GM23338 (cell line): ENCODE data around the gene C16orf90. TPM values are rescaled to one million over a fixed set of nuclear protein-coding genes. Genes with fewer than 3 reads are reported as not detected.
A peak's percentile ranks its signal among the peaks of the same experiment; 100 is the strongest.

Experiments
- ATAC-seq: fragments of 200-7000 bp; cut with Tn5 transposase; 3 replicates; pipeline ENCODE4 v1.9.1; 2020
- DNase-seq: peaks from one replicate; pipeline ENCODE4 v3.0.0-alpha.2; 2015; ENCODE audit warnings: low spot score
- H2AFZ ChIP-seq: fragments of 200-600 bp; sonication (generic); 2 replicates; pipeline ENCODE4 v1.8.0; 2016; ENCODE audit warnings: antibody characterized with exemption, mild to moderate bottlenecking, moderate library complexity
- H3F3A ChIP-seq: fragments of 200-600 bp; sonication (generic); replicated peaks from 2 replicates; pipeline ENCODE4 v1.8.0; 2017; ENCODE audit warnings: antibody characterized with exemption, mixed run types, low read depth
- H3K27ac ChIP-seq: fragments of 200-600 bp; sonication (generic); 2 replicates; pipeline ENCODE4 v1.6.1; 2016; ENCODE audit warnings: low read depth
- H3K27me3 ChIP-seq: fragments of 200-600 bp; sonication (generic); 2 replicates; pipeline ENCODE4 v1.8.0; 2016; ENCODE audit warnings: mild to moderate bottlenecking, mixed run types, moderate library complexity; ENCODE audit not compliant: insufficient read depth
- H3K36me3 ChIP-seq: fragments of 200-600 bp; sonication (generic); 2 replicates; pipeline ENCODE4 v1.8.0; 2016; ENCODE audit warnings: mild to moderate bottlenecking; ENCODE audit not compliant: insufficient read depth
- H3K4me1 ChIP-seq: fragments of 200-600 bp; sonication (generic); 2 replicates; pipeline ENCODE4 v1.8.0; 2016; ENCODE audit warnings: mild to moderate bottlenecking, moderate library complexity; ENCODE audit not compliant: insufficient read depth
- H3K4me2 ChIP-seq: fragments of 200-600 bp; sonication (generic); 2 replicates; pipeline ENCODE4 v1.7.1; 2017; ENCODE audit warnings: mixed run types
- H3K4me3 ChIP-seq: fragments of 200-600 bp; sonication (generic); 2 replicates; pipeline ENCODE4 v1.6.1; 2016; ENCODE audit warnings: mixed run types
- H3K79me2 ChIP-seq: fragments of 200-600 bp; sonication (generic); replicated peaks from 2 replicates; pipeline ENCODE4 v1.8.0; 2017; ENCODE audit warnings: mild to moderate bottlenecking; ENCODE audit not compliant: insufficient read depth
- H3K9me2 ChIP-seq: fragments of 200-600 bp; sonication (generic); 2 replicates; pipeline ENCODE4 v1.8.0; 2017; ENCODE audit not compliant: insufficient read depth
- H4K20me1 ChIP-seq: fragments of 200-600 bp; sonication (generic); replicated peaks from 2 replicates; pipeline ENCODE4 v1.8.0; 2017; ENCODE audit warnings: mild to moderate bottlenecking; ENCODE audit not compliant: insufficient read depth
- H3K27ac Mint-ChIP-seq: 2 replicates; pipeline ENCODE4 v1.8.0; 2020; ENCODE audit warnings: inconsistent platforms, mild to moderate bottlenecking, moderate library complexity, mixed read lengths
- H3K27me3 Mint-ChIP-seq: 3 replicates; pipeline ENCODE4 v1.8.0; 2022; ENCODE audit warnings: low read depth, mild to moderate bottlenecking, moderate library complexity, mixed read lengths, inconsistent platforms; ENCODE audit not compliant: insufficient read depth, poor library complexity
- H3K36me3 Mint-ChIP-seq: 3 replicates; pipeline ENCODE4 v1.8.0; 2021; ENCODE audit warnings: low read depth, mild to moderate bottlenecking, inconsistent platforms, moderate library complexity, mixed read lengths
- H3K4me1 Mint-ChIP-seq: 3 replicates; pipeline ENCODE4 v1.8.0; 2020; ENCODE audit warnings: mild to moderate bottlenecking, inconsistent platforms, mixed read lengths
- H3K4me3 Mint-ChIP-seq: 3 replicates; pipeline ENCODE4 v1.8.0; 2021; ENCODE audit warnings: moderate library complexity, mild to moderate bottlenecking, inconsistent platforms, mixed read lengths
- H3K9me3 Mint-ChIP-seq: 3 replicates; pipeline ENCODE4 v1.8.0; 2020; ENCODE audit warnings: moderate library complexity, mild to moderate bottlenecking, inconsistent platforms, mixed read lengths
- CREB1 ChIP-seq: fragments of 250-450 bp; sonication (Bioruptor Pico); IDR thresholded peaks from 2 replicates; pipeline ENCODE4 v1.5.0; 2020; ENCODE audit warnings: low read depth, mild to moderate bottlenecking, moderate library complexity
- EZH2 ChIP-seq: fragments of 200-600 bp; sonication (generic); IDR thresholded peaks from one replicate; pipeline ENCODE4 v1.8.0; 2017; ENCODE audit warnings: antibody characterized with exemption, mild to moderate bottlenecking, low read depth; ENCODE audit not compliant: unreplicated experiment
- EZH2phosphoT487 ChIP-seq: fragments of 200-600 bp; sonication (generic); IDR thresholded peaks from one replicate; pipeline ENCODE4 v1.8.1; 2018; ENCODE audit warnings: antibody characterized with exemption; ENCODE audit not compliant: unreplicated experiment
- JUNB ChIP-seq: IDR thresholded peaks from one replicate; pipeline ENCODE4 v1.6.1; 2016; ENCODE audit warnings: antibody characterized with exemption; ENCODE audit not compliant: unreplicated experiment
- NANOG ChIP-seq: IDR thresholded peaks from 2 replicates; pipeline ENCODE4 v1.6.1; 2016; ENCODE audit warnings: antibody characterized with exemption, borderline replicate concordance
- POLR2AphosphoS5 ChIP-seq: IDR thresholded peaks from 2 replicates; pipeline ENCODE4 v1.6.1; 2016; ENCODE audit warnings: antibody characterized with exemption, low read depth
- STAT1 ChIP-seq: IDR thresholded peaks from one replicate; pipeline ENCODE4 v1.6.1; 2016; ENCODE audit warnings: antibody characterized with exemption; ENCODE audit not compliant: unreplicated experiment
- ZNF114 ChIP-seq: fragments of 250-450 bp; sonication (Bioruptor Pico); IDR thresholded peaks from 2 replicates; pipeline ENCODE4 v1.5.0; 2020; ENCODE audit warnings: mild to moderate bottlenecking, moderate library complexity
- ZNF331 ChIP-seq: fragments of 250-450 bp; sonication (Bioruptor Pico); IDR thresholded peaks from 2 replicates; pipeline ENCODE4 v1.5.0; 2020; ENCODE audit warnings: low read depth, mild to moderate bottlenecking, moderate library complexity
- polyA plus RNA-seq: library from polyadenylated mRNA; unstranded; fragments of >200 nt; fragmentation: Nextera tagmentation; extraction: Ambion mirVana; gene quantifications from 2 replicates; pipeline ENCODE4 v1.2.1, GENCODE V29; 2016
- total RNA-seq: library from RNA; depleted of rRNA; stranded (reverse); fragments of >200 nt; shearing (Covaris generic); gene quantifications from 2 replicates; pipeline ENCODE4 v1.2.3, GENCODE V29; 2014
- TF ChIP-seq, protein P1 (sequence below): IDR thresholded peaks from 2 replicates; pipeline ENCODE4 v1.6.1; 2016; ENCODE audit warnings: antibody characterized with exemption
- TF ChIP-seq, protein P2 (sequence below), 2 experiments: fragments of 200-600 bp in 1 of 2; sonication (generic) in 1 of 2; conservative IDR thresholded peaks; 2 replicates each; pipeline versions ENCODE4 v1.5.1 to v1.6.1; 2016 to 2017; ENCODE audit warnings: antibody characterized with exemption in 2 of 2, low read depth in 2 of 2, mild to moderate bottlenecking in 2 of 2, moderate library complexity in 1 of 2
- TF ChIP-seq, protein P3 (sequence below): fragments of 250-450 bp; sonication (Bioruptor Pico); IDR thresholded peaks from 2 replicates; pipeline ENCODE4 v1.5.0; 2020; ENCODE audit warnings: mild to moderate bottlenecking, moderate library complexity
- TF ChIP-seq, protein P4 (sequence below): IDR thresholded peaks from one replicate; pipeline ENCODE4 v1.6.1; 2018; ENCODE audit warnings: antibody characterized with exemption; ENCODE audit not compliant: unreplicated experiment

Gene C16orf90
- total and polyA plus RNA-seq, 2 experiments from 2014 or later = not detected

DNA sequence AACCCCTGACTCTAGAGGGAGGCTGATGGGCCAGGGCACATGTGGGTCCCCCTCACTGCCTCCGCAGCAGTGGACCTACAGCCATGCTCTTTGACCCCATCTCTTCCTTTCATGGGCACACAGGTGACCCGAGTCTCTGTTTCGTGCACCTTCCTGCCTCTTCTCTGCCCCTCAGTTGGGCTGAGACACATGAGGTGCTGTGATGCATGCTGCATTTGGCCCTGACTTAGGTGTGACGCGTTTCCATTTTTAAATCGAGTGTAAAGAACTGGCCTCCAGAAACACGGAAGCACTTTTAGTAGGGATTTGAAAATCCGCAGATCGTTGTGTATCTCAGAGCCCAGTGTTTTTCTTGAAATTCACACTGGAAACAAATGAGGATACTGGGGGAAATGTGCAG lies 24.6 kb downstream of the C16orf90 start:
- Mint-ChIP-seq H3K4me1 (peaks cover 43% of the 10 kb centered on the region), H3K9me3 (no peaks in the 10 kb centered on the region; the same call in 1 of the 3 replicates), H3K36me3 (peaks cover 24% of the 10 kb centered on the region), H3K27ac (peak overlapping the region; percentile 48), H3K4me3 (no peak overlapping the region; the same call in 2 of the 3 replicates), H3K27me3 (peaks cover 6% of the 10 kb centered on the region)
- H3K27me3 ChIP-seq = no peaks in the 10 kb centered on the region
- H3K27ac ChIP-seq = no peak overlapping the region
- H3F3A ChIP-seq = no peaks in the 10 kb centered on the region
- ATAC-seq (no peak), DNase-seq (no peak)
- H4K20me1 ChIP-seq = peaks cover 27% of the 10 kb centered on the region
- no peaks in the 10 kb centered on the region for H3K9me2 ChIP-seq
- H3K79me2 ChIP-seq = peaks cover 97% of the 10 kb centered on the region
- TF ChIP-seq STAT1 = no peak
- TF ChIP-seq, protein P1, sequence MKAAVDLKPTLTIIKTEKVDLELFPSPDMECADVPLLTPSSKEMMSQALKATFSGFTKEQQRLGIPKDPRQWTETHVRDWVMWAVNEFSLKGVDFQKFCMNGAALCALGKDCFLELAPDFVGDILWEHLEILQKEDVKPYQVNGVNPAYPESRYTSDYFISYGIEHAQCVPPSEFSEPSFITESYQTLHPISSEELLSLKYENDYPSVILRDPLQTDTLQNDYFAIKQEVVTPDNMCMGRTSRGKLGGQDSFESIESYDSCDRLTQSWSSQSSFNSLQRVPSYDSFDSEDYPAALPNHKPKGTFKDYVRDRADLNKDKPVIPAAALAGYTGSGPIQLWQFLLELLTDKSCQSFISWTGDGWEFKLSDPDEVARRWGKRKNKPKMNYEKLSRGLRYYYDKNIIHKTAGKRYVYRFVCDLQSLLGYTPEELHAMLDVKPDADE = no peak
- TF ChIP-seq, protein P2, sequence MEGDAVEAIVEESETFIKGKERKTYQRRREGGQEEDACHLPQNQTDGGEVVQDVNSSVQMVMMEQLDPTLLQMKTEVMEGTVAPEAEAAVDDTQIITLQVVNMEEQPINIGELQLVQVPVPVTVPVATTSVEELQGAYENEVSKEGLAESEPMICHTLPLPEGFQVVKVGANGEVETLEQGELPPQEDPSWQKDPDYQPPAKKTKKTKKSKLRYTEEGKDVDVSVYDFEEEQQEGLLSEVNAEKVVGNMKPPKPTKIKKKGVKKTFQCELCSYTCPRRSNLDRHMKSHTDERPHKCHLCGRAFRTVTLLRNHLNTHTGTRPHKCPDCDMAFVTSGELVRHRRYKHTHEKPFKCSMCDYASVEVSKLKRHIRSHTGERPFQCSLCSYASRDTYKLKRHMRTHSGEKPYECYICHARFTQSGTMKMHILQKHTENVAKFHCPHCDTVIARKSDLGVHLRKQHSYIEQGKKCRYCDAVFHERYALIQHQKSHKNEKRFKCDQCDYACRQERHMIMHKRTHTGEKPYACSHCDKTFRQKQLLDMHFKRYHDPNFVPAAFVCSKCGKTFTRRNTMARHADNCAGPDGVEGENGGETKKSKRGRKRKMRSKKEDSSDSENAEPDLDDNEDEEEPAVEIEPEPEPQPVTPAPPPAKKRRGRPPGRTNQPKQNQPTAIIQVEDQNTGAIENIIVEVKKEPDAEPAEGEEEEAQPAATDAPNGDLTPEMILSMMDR (conservative IDR thresholded peaks at IDR 0.05; ENCODE audit: low read depth in 2 of 2) = no peak
- no peak for TF ChIP-seq JUNB
- TF ChIP-seq EZH2 = no peak
- TF ChIP-seq EZH2phosphoT487 = no peak
- TF ChIP-seq, protein P3, sequence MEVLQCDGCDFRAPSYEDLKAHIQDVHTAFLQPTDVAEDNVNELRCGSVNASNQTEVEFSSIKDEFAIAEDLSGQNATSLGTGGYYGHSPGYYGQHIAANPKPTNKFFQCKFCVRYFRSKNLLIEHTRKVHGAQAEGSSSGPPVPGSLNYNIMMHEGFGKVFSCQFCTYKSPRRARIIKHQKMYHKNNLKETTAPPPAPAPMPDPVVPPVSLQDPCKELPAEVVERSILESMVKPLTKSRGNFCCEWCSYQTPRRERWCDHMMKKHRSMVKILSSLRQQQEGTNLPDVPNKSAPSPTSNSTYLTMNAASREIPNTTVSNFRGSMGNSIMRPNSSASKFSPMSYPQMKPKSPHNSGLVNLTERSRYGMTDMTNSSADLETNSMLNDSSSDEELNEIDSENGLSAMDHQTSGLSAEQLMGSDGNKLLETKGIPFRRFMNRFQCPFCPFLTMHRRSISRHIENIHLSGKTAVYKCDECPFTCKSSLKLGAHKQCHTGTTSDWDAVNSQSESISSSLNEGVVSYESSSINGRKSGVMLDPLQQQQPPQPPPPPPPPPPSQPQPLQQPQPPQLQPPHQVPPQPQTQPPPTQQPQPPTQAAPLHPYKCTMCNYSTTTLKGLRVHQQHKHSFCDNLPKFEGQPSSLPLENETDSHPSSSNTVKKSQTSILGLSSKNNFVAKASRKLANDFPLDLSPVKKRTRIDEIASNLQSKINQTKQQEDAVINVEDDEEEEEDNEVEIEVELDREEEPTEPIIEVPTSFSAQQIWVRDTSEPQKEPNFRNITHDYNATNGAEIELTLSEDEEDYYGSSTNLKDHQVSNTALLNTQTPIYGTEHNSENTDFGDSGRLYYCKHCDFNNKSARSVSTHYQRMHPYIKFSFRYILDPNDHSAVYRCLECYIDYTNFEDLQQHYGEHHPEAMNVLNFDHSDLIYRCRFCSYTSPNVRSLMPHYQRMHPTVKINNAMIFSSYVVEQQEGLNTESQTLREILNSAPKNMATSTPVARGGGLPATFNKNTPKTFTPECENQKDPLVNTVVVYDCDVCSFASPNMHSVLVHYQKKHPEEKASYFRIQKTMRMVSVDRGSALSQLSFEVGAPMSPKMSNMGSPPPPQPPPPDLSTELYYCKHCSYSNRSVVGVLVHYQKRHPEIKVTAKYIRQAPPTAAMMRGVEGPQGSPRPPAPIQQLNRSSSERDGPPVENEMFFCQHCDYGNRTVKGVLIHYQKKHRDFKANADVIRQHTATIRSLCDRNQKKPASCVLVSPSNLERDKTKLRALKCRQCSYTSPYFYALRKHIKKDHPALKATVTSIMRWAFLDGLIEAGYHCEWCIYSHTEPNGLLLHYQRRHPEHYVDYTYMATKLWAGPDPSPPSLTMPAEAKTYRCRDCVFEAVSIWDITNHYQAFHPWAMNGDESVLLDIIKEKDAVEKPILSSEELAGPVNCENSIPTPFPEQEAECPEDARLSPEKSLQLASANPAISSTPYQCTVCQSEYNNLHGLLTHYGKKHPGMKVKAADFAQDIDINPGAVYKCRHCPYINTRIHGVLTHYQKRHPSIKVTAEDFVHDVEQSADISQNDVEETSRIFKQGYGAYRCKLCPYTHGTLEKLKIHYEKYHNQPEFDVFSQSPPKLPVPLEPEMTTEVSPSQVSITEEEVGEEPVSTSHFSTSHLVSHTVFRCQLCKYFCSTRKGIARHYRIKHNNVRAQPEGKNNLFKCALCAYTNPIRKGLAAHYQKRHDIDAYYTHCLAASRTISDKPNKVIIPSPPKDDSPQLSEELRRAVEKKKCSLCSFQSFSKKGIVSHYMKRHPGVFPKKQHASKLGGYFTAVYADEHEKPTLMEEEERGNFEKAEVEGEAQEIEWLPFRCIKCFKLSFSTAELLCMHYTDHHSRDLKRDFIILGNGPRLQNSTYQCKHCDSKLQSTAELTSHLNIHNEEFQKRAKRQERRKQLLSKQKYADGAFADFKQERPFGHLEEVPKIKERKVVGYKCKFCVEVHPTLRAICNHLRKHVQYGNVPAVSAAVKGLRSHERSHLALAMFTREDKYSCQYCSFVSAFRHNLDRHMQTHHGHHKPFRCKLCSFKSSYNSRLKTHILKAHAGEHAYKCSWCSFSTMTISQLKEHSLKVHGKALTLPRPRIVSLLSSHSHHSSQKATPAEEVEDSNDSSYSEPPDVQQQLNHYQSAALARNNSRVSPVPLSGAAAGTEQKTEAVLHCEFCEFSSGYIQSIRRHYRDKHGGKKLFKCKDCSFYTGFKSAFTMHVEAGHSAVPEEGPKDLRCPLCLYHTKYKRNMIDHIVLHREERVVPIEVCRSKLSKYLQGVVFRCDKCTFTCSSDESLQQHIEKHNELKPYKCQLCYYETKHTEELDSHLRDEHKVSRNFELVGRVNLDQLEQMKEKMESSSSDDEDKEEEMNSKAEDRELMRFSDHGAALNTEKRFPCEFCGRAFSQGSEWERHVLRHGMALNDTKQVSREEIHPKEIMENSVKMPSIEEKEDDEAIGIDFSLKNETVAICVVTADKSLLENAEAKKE = no peak
- TF ChIP-seq POLR2AphosphoS5 = no peak
- TF ChIP-seq ZNF331 (CRISPR knock-in tag) = no peak
- TF ChIP-seq, protein P4, sequence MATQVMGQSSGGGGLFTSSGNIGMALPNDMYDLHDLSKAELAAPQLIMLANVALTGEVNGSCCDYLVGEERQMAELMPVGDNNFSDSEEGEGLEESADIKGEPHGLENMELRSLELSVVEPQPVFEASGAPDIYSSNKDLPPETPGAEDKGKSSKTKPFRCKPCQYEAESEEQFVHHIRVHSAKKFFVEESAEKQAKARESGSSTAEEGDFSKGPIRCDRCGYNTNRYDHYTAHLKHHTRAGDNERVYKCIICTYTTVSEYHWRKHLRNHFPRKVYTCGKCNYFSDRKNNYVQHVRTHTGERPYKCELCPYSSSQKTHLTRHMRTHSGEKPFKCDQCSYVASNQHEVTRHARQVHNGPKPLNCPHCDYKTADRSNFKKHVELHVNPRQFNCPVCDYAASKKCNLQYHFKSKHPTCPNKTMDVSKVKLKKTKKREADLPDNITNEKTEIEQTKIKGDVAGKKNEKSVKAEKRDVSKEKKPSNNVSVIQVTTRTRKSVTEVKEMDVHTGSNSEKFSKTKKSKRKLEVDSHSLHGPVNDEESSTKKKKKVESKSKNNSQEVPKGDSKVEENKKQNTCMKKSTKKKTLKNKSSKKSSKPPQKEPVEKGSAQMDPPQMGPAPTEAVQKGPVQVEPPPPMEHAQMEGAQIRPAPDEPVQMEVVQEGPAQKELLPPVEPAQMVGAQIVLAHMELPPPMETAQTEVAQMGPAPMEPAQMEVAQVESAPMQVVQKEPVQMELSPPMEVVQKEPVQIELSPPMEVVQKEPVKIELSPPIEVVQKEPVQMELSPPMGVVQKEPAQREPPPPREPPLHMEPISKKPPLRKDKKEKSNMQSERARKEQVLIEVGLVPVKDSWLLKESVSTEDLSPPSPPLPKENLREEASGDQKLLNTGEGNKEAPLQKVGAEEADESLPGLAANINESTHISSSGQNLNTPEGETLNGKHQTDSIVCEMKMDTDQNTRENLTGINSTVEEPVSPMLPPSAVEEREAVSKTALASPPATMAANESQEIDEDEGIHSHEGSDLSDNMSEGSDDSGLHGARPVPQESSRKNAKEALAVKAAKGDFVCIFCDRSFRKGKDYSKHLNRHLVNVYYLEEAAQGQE = no peak
- no peak for TF ChIP-seq CREB1
- TF ChIP-seq NANOG = no peak
- no peak for TF ChIP-seq ZNF114 (CRISPR knock-in tag)
- H3K4me2 ChIP-seq = no peak overlapping the region
- peaks cover 10% of the 10 kb centered on the region for H3K4me1 ChIP-seq
- H3K4me3 ChIP-seq = no peak overlapping the region
- H2AFZ ChIP-seq = no peak overlapping the region
- no peaks in the 10 kb centered on the region for H3K36me3 ChIP-seq
